Cardiac fibroblast (primary cell): ENCODE results near the gene TNIK.
"Not testable (repeated sequence)": the region's sequence is repeated elsewhere in the genome, so short reads cannot be mapped to it uniquely, and the experiment has no call there.

Source experiments
- DNase-seq, 2 donors: peaks; one replicate each; pipeline versions ENCODE4 v3.0.0 to v3.0.0-alpha.2; 2010; ENCODE audit warnings: low read depth in 2 of 2
- H3K4me3 ChIP-seq, 2 donors: replicated peaks in 1 of 2; 1 replicate in 1 of 2; 2 replicates in 1 of 2; pipeline ENCODE4 v1.5.1; 2011; ENCODE audit warnings: low read depth in 2 of 2, low read length in 2 of 2, mild to moderate bottlenecking in 2 of 2, moderate library complexity in 1 of 2
- CTCF ChIP-seq: IDR thresholded peaks from one replicate; pipeline ENCODE4 v1.5.1; 2011; ENCODE audit warnings: low read depth, mild to moderate bottlenecking, low read length, inconsistent platforms

Gene TNIK

GRCh38 chr3:171383206-171384018 lies 76.8 kb downstream of the TNIK start:
- peak; percentile 68 to 76 for DNase-seq
- H3K4me3 ChIP-seq: no peak overlapping the region

GRCh38 chr3:171382347-171382746 lies 77.9 kb downstream of the TNIK start:
- DNase-seq, H3K4me3 ChIP-seq: not testable (repeated sequence)

More at GRCh38 chr3:171383206-171384018, 76.8 kb downstream of the TNIK start:
- TF ChIP-seq CTCF: no peak

GRCh38 chr3:171380711-171381425 lies 79.3 kb downstream of the TNIK start:
- no peak overlapping the region for H3K4me3 ChIP-seq
- DNase-seq: no peak
- TF ChIP-seq CTCF: no peak

- DNase-seq: no peak
- no peak overlapping the region for H3K4me3 ChIP-seq
- TF ChIP-seq CTCF: no peak
Measured at GRCh38 chr3:171379961-171380483, 80.2 kb downstream of the TNIK start.

GRCh38 chr3:171379281-171379680 lies 80.9 kb downstream of the TNIK start:
- H3K4me3 ChIP-seq: no peak overlapping the region

GRCh38 chr3:171378586-171378985 lies 81.6 kb downstream of the TNIK start:
- no peak overlapping the region for H3K4me3 ChIP-seq
- no peak for TF ChIP-seq CTCF
- DNase-seq: no peak

More at GRCh38 chr3:171379281-171379680, 80.9 kb downstream of the TNIK start:
- DNase-seq: peak in 1 of 2 donors; percentile 30
- TF ChIP-seq CTCF: no peak

GRCh38 chr3:171377859-171378258 lies 82.3 kb downstream of the TNIK start:
- H3K4me3 ChIP-seq: no peak overlapping the region
- DNase-seq: peak in 1 of 2 donors; percentile 59
- TF ChIP-seq CTCF: no peak
